GM19467 (cell line): Measurements from ENCODE around the gene ETV3L.
"Not testable (repeated sequence)": the region's sequence is repeated elsewhere in the genome, so short reads cannot be mapped to it uniquely, and the experiment has no call there.

Experiments used
- ATAC-seq: cut with Tn5 transposase; IDR thresholded peaks from one replicate; pipeline ENCODE4 v1.9.1; 2021; ENCODE audit warnings: mild to moderate bottlenecking, moderate library complexity; ENCODE audit not compliant: unreplicated experiment

The ETV3L gene

GRCh38 chr1:157105988-157106812 is 6.6 kb upstream of the ETV3L start:
- ATAC-seq, result peak; percentile 69

- ATAC-seq, result no peak
These were observed 5.8 kb upstream of the ETV3L start for GRCh38 chr1:157105298-157105987.

- ATAC-seq, result no peak
These were observed 5.1 kb upstream of the ETV3L start for GRCh38 chr1:157104598-157105293.

GRCh38 chr1:157103268-157103667 is 3.7 kb upstream of the ETV3L start:
- no peak for ATAC-seq

- no peak for ATAC-seq
These were observed 1.5 kb upstream of the ETV3L start for GRCh38 chr1:157101149-157101548.

- ATAC-seq, result not testable (repeated sequence)
These were observed 498 bp downstream of the ETV3L start for GRCh38 chr1:157098987-157099632.

GRCh38 chr1:157098519-157098918 is 1.1 kb downstream of the ETV3L start:
- no peak for ATAC-seq

- ATAC-seq, result no peak
These were observed 1.9 kb downstream of the ETV3L start for GRCh38 chr1:157097692-157098091.

GRCh38 chr1:157096881-157097280 is 2.7 kb downstream of the ETV3L start:
- ATAC-seq, result no peak

GRCh38 chr1:157095551-157095950 is 4.1 kb downstream of the ETV3L start:
- ATAC-seq, result no peak

- no peak for ATAC-seq
These were observed 4.5 kb downstream of the ETV3L start for GRCh38 chr1:157095091-157095490.

GRCh38 chr1:157092831-157093230 is 6.8 kb downstream of the ETV3L start:
- ATAC-seq, result no peak

- no peak for ATAC-seq
These were observed 7.8 kb downstream of the ETV3L start for GRCh38 chr1:157091668-157092273.

GRCh38 chr1:157091186-157091585 is 8.4 kb downstream of the ETV3L start:
- no peak for ATAC-seq

- ATAC-seq, result no peak
These were observed 8.8 kb downstream of the ETV3L start for GRCh38 chr1:157090771-157091170.

- no peak for ATAC-seq
These were observed 9.4 kb downstream of the ETV3L start for GRCh38 chr1:157090196-157090647.

- no peak for ATAC-seq
These were observed 9.8 kb downstream of the ETV3L start for GRCh38 chr1:157089789-157090188.

- ATAC-seq, result no peak
These were observed 11.0 kb downstream of the ETV3L start for GRCh38 chr1:157088607-157089006.

- no peak for ATAC-seq
These were observed 12.6 kb downstream of the ETV3L start for GRCh38 chr1:157087030-157087429.

- ATAC-seq, result no peak
These were observed 13.3 kb downstream of the ETV3L start for GRCh38 chr1:157086299-157086698.

GRCh38 chr1:157085421-157085820 is 14.2 kb downstream of the ETV3L start:
- no peak for ATAC-seq
